GM19397 (cell line): Measurements from ENCODE around the gene STT3B.
"Not testable (repeated sequence)": the region's sequence is repeated elsewhere in the genome, so short reads cannot be mapped to it uniquely, and the experiment has no call there.

Experiments used
- ATAC-seq: cut with Tn5 transposase; IDR thresholded peaks from one replicate; pipeline ENCODE4 v1.9.1; 2021; ENCODE audit warnings: mild to moderate bottlenecking, moderate library complexity; ENCODE audit not compliant: unreplicated experiment

The STT3B gene

DNA sequence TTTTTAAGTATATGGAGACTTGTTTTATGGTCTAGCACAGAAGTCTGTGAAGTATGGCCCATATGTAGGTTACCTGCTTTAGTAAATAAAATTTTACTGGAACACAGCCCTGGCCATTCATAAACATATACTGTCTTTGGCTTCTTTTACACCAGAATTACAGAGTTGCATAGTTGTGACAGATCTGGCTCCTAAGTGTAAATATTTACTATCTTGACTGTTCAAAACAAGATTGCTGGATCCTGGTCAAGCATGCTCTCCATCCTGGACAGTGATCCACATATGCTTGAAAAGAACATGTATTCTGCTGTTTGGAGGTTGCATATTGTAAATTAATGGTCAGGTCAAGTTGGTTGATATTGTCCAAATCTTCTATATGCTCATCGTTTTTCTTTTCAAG, 57.9 kb downstream of the STT3B start:
- no peak for ATAC-seq

DNA sequence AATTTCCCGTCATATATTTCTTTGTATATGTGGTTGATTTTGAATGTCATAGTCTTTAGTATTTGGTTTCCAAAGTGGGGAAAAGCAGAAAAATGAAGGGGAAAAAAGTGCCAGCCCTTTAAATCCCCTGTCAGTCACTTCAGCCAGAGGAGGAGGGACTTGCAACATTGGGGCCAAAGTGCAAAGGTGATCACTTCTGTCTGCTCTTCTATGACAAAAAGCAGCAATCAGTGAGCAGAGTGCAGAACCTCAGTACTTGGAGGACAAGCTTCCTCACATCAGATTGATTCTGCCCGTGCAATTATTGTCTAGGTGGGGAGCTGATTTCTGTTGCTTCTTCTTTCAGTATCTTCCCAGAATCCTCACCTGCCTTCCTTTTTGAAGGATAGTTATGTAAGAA, 60.0 kb downstream of the STT3B start:
- no peak for ATAC-seq

DNA sequence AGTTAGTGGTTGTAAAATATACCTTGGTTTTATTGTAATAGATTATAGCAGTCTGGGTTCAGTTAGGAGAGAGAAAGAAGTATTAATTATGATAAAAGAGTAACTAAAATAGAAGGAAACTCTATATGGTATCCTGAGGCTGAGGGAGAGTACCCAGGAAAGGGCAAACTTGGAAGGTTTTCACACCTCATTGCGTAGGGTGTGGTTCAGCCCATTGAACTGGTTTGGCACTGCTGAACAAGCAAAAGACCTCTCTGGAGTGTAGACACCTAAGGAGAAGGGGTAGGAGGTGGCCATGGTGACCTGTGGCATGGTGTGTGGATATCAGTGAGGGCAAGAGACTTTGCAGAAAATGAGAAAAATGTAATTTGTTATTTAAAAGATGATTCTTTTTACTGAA, 63.5 kb downstream of the STT3B start:
- ATAC-seq, result no peak

DNA sequence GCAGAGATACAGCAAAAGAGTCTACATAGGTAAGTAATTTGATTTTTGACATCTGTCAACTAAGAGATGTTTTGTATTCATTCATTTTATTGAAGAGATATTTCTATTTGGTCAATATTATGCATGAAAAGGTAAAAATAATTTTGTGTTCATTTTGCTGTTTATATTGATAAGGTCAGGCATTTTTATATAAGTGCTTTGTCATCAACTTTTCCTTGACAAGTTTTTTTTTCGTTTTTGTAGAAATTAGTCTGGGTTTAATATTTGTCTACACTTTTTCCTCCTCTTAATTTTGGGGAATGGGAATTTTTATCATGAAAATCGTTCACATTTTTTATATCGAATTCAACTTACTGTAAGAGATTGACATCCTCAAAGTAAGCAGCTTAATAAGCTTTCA, 67.7 kb downstream of the STT3B start:
- ATAC-seq, result no peak

DNA sequence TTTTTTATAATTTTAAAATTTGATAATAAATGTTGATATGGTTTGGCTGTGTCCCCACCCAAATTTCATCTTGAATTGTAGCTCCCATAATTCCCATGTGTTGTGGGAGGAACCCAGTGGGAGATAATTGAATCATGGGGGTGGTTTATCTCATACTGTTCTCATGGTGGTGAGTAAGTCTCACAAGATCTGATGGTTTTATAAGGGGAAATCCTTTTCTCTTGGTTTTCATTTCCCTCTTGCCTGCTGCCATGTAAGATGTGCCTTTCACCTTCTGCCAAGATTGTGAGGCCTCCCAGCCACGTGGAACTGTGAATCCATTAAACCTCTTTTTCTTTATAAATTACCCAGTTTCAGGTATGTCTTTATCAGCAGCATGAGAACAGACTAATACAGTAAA, 72.6 kb downstream of the STT3B start:
- ATAC-seq, result not testable (repeated sequence)

DNA sequence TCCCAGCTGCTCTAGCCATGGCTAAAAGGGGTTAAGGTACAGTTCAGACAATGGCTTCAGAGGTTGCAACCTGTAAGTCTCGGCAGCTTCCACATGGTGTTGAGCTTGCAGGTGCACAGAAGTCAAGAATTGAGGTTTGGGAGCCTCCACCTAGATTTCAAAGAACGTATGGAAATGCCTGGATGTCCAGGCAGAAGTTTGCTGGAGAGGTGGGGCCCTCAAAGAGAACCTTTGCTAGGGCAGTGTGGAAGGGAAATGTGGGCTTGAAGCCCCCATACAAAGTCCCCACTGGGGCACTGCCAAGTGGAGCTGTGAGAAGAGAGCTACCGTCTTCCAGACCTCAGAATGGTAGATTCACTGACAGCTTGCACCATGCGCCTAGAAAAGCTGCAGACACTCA, 73.7 kb downstream of the STT3B start:
- no peak for ATAC-seq

DNA sequence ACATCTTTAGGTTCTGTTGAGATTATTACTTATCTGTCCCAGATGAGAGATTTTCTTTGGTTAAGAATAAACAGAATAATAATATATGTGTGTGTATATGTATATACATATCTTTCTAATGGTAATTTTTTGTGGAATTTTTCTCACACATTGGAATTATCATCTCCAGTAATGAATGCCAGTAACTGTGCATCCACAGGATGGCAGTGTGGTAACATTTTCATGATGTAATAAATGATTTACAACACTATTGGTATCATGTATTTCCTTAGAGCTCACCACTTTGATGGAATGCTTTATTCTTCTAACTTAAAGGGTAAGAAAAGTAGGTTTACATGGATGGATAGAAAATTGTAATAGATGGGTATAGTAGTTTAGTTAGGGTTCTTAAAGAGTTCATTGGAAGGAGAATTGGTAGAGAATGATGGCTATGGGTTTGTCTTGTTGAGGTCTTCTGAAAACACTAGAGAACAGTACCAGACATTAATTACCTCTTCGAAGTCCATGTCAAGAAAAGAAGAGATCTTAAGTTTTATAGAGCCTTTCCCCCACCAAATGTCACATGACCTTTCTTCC, 78.1 kb downstream of the STT3B start:
- ATAC-seq, result no peak

DNA sequence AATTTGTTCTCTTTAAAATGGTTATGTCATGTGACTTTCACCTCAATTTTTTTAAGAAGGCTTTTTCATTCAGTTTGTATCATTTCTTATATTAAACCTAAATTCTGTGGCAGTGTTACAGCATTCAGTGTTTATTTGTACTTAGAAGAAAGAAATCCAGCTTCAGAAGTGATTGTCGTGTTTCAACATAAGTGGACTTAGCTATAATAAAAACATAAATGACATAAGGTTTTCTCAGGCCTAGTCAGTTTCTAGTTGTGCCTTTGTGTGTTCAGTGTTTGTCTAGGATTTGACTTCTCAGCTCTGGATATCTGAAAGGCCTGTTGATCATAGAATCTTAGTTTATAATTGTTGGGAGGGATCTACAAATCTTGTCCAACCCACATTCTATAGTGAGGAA, 80.5 kb downstream of the STT3B start:
- no peak for ATAC-seq

DNA sequence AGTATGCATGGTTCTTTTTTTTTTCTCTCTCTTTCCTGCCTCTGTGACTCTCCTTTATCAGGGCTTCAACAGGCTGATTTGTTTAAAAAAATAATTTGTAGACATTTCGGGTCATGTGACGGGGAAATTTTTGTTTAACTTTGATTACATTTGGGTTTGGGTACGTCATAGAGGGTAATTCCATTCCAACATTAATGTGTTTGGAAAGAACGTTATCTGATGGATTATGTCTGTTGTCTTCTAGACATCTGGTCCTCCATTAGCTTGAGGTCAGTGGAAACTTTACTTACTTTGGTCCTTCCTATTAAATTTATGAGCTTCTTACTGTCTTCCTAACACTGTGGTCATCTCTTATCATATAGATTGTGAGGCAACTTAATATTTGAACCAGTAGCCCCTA, 80.9 kb downstream of the STT3B start:
- ATAC-seq, result no peak

DNA sequence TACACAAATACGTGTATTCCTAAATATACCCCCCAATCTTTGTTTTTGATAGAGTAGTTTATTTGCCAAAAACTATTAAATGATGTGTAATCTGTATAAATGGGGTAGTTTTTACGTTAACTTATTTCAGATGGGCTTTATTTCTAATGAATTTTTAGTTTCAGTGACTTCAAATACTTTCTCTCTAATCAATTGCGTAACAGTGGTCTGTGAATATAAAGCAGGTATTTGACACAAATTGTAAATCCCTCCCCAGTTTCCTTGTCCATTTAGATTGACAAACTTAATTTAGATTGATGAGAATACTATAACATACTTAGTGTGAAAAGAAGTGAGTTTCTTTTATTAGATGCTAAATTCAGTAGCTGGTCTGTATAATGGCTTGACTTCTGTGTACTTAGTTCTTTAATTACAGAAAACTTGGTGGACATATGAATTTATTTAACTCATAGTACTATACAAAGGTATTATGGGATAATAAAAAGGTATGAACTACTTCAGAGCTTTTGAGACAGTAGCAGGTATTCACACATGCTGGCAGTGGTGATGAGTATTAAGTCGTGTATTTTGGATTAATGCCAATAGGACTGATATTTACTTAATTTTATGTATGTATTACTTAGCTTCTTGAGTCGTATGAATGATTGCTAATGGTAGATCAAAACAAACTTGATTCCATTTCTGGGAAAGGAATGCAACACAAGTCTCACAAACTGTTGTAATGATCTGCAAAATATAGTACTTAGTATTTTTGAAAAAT, 81.6 kb downstream of the STT3B start:
- ATAC-seq, result no peak

DNA sequence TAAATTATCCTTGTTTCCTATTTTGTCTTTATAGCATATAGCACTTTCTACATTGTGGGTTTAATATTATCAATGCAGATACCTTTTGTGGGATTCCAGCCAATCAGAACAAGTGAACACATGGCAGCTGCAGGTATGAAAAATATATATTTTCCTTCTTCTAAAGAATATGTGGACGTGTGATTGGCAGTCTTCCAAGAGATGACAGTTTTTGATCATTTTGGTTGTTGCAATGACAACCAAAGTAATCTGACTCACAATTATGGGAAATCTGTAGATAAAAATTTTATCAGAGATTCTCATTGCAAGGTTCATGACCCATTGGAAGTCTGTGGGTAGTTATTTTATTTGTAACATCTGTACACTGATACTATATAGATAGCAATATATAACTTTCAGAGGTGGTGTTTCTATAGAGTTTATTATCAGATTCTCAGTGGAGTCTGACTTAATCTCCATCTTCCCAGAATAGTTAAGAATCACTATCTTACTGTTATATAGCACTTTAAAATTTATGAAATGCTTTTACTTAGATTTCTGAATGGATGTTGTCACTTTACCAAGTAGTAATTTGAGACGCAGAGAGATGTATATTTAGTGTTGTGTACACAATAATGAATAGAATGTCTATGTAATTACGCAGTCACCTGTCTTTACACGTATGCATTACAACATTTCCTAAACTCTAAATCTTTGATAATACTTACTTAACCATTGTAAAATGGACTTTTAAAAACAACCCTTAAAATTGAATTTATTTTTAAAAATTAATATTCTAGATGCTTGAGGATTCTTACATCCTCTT, 82.5 kb downstream of the STT3B start:
- no peak for ATAC-seq

DNA sequence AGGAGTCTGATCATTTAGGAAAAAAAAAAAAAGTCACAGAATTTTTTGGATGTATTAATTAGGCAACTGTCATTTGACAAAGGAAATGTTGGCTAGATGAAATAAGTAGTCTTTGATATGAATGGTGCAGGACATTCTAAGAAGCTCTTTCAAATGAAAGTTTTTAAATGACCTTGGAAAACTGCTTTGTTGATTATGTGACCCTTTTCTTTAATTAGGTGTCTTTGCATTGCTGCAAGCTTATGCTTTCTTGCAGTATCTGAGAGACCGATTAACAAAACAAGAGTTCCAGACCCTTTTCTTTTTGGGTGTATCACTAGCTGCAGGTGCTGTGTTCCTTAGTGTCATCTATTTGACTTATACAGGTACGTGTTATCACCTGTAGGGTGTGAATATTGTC, 84.0 kb downstream of the STT3B start:
- no peak for ATAC-seq

DNA sequence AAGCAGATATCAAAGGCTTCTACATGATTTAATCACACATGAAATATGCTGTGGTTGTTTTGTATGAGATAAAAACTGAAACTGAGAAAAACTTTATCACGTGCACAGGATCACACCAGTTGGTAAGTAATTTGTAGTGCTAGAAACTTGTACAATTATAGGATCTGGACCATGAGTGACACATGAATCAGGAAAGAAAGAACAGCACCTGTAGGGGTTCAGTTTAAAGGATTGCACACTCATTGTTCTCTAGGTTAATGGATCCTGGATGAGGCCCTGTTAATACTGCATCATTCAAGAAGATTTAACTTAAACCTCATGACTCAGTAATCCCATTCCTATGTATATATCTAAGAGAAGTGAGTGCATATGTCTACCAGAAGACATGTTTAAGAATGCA, 87.9 kb downstream of the STT3B start:
- no peak for ATAC-seq

DNA sequence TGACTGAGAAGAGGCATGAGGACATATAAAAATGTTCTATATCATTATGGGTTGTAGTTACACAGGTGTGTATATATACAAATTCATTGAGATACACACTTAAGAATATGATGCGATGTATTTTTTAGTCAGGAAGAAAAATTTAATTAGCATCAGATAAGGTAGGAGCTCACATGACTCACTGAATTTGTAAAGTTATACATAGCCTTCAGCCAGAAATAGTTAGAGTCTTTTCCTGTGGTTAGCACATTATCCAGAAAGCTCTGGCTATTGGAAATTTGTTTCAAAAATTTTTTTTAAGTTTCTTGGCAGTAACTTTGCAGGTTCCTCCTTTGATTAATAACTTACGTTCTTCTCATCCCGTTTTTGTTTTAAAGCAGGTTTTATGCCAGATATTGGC, 88.6 kb downstream of the STT3B start:
- no peak for ATAC-seq

DNA sequence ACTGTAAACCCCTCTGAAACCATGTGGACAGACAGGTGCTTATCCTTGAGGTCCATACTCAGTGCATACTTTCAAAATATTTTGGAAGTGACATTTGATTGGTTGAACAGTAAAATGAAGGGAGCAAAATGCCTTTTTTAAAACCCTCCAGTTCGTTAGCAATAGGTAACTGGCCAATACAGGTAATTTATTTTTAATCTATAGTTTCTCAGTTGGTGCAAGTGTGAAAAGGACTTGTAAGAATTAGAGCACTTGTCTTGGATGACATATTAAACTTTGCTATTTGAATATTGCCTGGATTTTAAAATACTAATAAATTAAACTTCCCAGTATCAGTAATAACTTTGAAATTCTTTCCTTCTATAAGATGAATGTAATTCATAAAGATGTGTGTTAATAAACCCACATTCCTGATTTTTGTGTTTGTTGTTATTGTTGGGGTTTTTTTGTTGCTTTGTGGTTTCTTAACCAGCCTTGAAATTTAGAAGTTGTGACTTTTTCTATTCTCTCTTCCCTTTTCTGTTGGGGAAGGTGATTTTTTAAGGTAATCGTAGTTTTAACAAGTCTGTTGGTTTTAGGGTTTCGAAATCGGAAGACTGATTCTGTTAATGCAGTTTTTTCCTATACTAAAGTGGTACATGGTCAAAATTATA, 90.0 kb downstream of the STT3B start:
- ATAC-seq, result peak; percentile 43

DNA sequence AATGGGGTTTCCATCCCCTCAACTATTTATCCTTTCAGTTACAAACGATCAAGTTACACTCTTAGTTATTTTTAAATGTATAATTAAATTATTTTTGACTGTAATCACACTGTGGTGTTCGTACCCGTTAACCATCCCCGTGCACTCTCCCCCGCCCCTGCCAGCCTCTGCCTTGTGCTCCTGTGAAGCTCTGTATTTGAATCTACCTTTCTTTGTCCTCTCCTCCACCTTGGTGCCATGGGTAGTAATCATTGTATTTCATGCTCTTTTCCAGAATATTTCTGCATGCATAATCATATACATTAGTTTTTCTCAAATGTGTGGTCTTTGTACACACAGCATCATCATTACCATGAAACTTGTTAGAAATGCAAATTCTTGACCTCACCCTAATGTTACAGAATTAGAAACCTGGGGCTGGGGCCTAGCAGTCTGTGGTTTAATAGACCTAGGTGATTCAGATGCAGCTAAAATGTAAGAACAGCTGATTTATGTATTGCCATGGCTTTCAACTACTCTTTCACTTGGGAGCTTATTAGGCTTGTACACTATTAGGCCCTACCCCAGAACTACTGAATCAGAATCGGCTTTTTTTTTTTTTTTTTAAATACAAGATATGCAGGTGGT, 91.5 kb downstream of the STT3B start:
- no peak for ATAC-seq

DNA sequence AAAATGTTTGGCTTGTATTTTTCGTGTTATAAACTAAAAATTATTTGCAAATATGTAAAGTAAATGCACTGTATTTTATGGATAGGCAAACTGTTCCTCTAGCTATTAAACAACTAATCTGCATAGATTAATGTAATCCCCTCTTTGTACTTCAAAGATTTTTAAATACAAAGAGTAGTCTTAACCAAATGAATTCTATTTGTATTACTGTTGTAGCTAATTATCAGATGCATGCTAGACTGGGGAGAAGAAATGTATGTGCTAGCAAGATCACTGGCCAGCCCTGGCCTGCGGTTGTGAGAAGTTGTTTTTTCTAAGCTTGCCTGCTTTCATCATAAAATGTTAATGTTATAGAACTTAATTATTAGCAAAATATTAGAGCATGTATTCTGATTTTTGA, 92.6 kb downstream of the STT3B start:
- no peak for ATAC-seq

DNA sequence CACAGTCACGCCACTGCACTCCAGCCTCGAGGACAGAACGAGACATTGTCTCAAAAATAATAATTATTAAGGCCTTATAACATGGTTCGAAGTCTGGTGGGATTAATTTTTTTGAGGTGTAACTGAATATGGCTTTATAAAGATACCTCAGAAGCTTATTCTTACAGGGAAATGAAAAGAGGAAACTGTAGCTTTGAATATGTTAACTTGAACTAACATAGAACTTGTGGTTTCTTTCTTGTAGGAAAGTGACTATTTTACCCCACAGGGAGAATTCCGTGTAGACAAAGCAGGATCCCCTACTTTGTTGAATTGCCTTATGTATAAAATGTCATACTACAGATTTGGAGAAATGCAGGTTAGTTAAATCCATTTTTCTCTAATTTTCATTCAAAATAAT, 96.3 kb downstream of the STT3B start:
- no peak for ATAC-seq

DNA sequence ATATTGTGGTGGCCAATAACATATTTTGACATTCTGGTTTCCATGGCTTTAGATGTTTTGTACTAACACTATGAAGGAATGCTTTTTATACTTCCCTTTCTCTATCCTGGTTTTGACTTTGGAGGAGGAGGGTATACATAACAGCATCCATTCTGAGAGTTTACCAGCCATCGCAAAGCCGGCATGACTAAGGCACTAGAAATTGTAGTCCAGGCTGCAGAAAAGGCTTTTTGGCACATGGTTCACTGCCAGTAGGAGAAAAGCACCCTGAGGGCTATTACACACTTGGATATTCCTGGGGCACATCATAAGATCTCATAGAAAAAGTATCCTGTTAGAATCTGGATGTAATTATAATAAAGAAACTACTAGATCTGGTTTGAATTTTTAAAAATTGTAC, 101.8 kb downstream of the STT3B start:
- no peak for ATAC-seq

DNA sequence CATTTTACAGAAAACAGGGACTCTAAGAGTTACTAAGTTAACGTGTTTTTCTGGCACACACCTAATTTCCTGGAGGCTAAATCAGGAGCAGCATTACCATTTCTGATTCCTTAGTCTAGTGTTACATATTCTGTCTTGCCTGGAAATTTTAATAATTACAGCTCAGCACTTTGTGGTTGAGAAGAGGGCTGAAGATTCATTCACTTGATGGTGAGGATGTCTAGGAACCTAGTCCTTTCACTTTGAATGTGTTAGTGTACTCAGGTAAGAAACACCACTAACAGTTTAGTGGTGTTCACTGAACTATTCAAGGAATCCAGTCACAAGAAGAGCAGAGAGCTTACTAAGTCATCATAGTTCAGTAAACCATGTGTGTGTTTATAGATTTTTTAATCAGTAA, 102.8 kb downstream of the STT3B start:
- no peak for ATAC-seq

DNA sequence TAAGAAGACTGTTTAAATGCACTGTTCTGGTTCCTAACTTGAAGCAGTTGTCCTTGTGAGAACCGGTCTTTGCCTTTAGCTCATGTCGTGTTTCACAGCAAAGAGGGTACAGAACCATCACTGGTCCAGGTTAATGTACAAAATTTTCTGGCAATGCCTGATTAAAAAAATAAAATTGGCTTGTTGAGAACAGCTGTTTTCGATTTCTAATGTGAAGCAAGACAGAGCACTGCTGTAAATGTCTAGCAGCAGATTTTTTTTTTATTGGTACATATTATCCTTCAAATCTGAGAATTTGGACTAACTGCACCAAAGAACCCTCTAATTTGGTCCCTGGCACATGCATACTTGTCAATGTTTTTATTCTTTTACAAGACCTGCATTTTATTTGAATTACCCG, 103.3 kb downstream of the STT3B start:
- ATAC-seq, result no peak
